ENCODE data around the gene GCK. TPM values are rescaled to one million over a fixed set of nuclear protein-coding genes. Genes with fewer than 3 reads are reported as not detected.
A peak's percentile ranks its signal among the peaks of the same experiment; 100 is the strongest.
"Not testable (repeated sequence)": the region's sequence is repeated elsewhere in the genome, so short reads cannot be mapped to it uniquely, and the experiment has no call there.

The GCK gene
- total and polyA plus RNA-seq, 2 donors, result 0.24 to 0.30 TPM

- no peak overlapping the region for H3K4me3 ChIP-seq (ENCODE audit: low read length in 2 of 2)
- H3K9me3 ChIP-seq (ENCODE audit: control insufficient read depth in 2 of 2, insufficient read depth in 1 of 2, low read length in 1 of 2), result no peaks in the 10 kb centered on the region
- WGBS, result 98% methylated on average over 7 of the region's 7 CpGs
- H3K27me3 ChIP-seq (ENCODE audit: control insufficient read depth in 2 of 2, insufficient read depth in 1 of 2, low read length in 1 of 2), result no peaks in the 10 kb centered on the region
- DNase-seq (ENCODE audit: low read depth in 6 of 9, low spot score in 9 of 9), result no peak
- H3K36me3 ChIP-seq (ENCODE audit: control insufficient read depth in 2 of 2, insufficient read depth in 2 of 2, low read length in 1 of 2), result peaks cover 58 to 59% of the 10 kb centered on the region in 2 donors
- H3K27ac ChIP-seq (ENCODE audit: low read depth in 1 of 2, low read length in 1 of 2), result no peak overlapping the region
- peaks cover 0 to 21% of the 10 kb centered on the region in 2 donors for H3K4me1 ChIP-seq (ENCODE audit: control insufficient read depth in 2 of 2, insufficient read depth in 2 of 2, low read length in 2 of 2)
Observed at GRCh38 chr7:44212581-44213184, 23.4 kb upstream of the GCK start.

GRCh38 chr7:44212018-44212417 is 22.8 kb upstream of the GCK start:
- H3K27me3 ChIP-seq (ENCODE audit: control insufficient read depth in 2 of 2, insufficient read depth in 1 of 2, low read length in 1 of 2), result no peaks in the 10 kb centered on the region
- H3K27ac ChIP-seq (ENCODE audit: low read depth in 1 of 2, low read length in 1 of 2), result no peak overlapping the region
- H3K9me3 ChIP-seq (ENCODE audit: control insufficient read depth in 2 of 2, insufficient read depth in 1 of 2, low read length in 1 of 2), result no peaks in the 10 kb centered on the region
- H3K36me3 ChIP-seq (ENCODE audit: control insufficient read depth in 2 of 2, insufficient read depth in 2 of 2, low read length in 1 of 2), result peaks cover 65 to 66% of the 10 kb centered on the region in 2 donors
- no peak overlapping the region for H3K4me3 ChIP-seq (ENCODE audit: low read length in 2 of 2)
- WGBS, result 96% methylated on average over 6 of the region's 6 CpGs
- H3K4me1 ChIP-seq (ENCODE audit: control insufficient read depth in 2 of 2, insufficient read depth in 2 of 2, low read length in 2 of 2), result peaks cover 0 to 20% of the 10 kb centered on the region in 2 donors
- no peak for DNase-seq (ENCODE audit: low read depth in 6 of 9, low spot score in 9 of 9)

DNA sequence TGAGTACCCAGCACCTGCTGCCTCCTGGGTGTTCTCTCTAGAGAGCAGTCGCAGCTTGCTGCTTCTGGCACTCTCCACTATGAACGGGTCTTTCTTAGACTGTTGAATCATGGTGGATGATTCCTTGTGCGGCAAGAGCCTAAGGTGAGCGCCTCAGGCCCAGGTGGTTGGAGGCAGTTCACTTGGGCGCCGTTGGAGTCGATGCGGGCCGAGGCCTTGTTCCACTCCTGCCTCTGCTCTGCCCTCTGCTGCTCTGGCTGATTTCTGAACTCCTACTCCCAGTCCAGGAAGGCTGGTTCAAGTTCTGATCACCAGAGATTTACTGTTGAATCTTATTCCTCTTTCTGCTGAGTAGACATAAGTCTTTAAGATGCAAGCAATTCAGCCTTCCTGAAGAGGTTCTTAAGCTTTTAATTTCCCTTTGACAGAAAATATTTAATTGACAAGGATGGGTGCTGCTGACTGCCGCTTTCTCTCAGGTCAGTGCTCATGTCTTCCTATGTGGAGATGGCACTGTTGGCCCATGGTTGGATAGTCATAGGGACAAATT is 22.0 kb upstream of the GCK start:
- no peaks in the 10 kb centered on the region for H3K27me3 ChIP-seq (ENCODE audit: control insufficient read depth in 2 of 2, insufficient read depth in 1 of 2, low read length in 1 of 2)
- H3K27ac ChIP-seq (ENCODE audit: low read depth in 1 of 2, low read length in 1 of 2), result no peak overlapping the region
- WGBS, result 96% methylated on average over 10 of the region's 10 CpGs
- H3K4me1 ChIP-seq (ENCODE audit: control insufficient read depth in 2 of 2, insufficient read depth in 2 of 2, low read length in 2 of 2), result peaks cover 0 to 13% of the 10 kb centered on the region in 2 donors
- H3K36me3 ChIP-seq (ENCODE audit: control insufficient read depth in 2 of 2, insufficient read depth in 2 of 2, low read length in 1 of 2), result peaks cover 72 to 73% of the 10 kb centered on the region in 2 donors
- no peaks in the 10 kb centered on the region for H3K9me3 ChIP-seq (ENCODE audit: control insufficient read depth in 2 of 2, insufficient read depth in 1 of 2, low read length in 1 of 2)
- no peak for DNase-seq (ENCODE audit: low read depth in 6 of 9, low spot score in 9 of 9)
- no peak overlapping the region for H3K4me3 ChIP-seq (ENCODE audit: low read length in 2 of 2)

- Histone ChIP-seq H3K36me3 (ENCODE audit: control insufficient read depth in 2 of 2, insufficient read depth in 2 of 2, low read length in 1 of 2) (peaks cover 82 to 83% of the 10 kb centered on the region in 2 donors), H3K4me3 (ENCODE audit: low read length in 2 of 2) (no peak overlapping the region), H3K27me3 (ENCODE audit: control insufficient read depth in 2 of 2, insufficient read depth in 1 of 2, low read length in 1 of 2) (no peaks in the 10 kb centered on the region), H3K27ac (ENCODE audit: low read depth in 1 of 2, low read length in 1 of 2) (no peak overlapping the region), H3K9me3 (ENCODE audit: control insufficient read depth in 2 of 2, insufficient read depth in 1 of 2, low read length in 1 of 2) (no peaks in the 10 kb centered on the region), H3K4me1 (ENCODE audit: control insufficient read depth in 2 of 2, insufficient read depth in 2 of 2, low read length in 2 of 2) (peaks cover 0 to 4% of the 10 kb centered on the region in 2 donors)
- 98% methylated on average over 5 of the region's 5 CpGs for WGBS
- DNase-seq (ENCODE audit: low read depth in 6 of 9, low spot score in 9 of 9), result no peak
Observed at GRCh38 chr7:44210107-44210506, 20.9 kb upstream of the GCK start.

- 98% methylated on average over 7 of the region's 7 CpGs for WGBS
- H3K27me3 ChIP-seq (ENCODE audit: control insufficient read depth in 2 of 2, insufficient read depth in 1 of 2, low read length in 1 of 2), result no peaks in the 10 kb centered on the region
- no peak for DNase-seq (ENCODE audit: low read depth in 6 of 9, low spot score in 9 of 9)
Observed at GRCh38 chr7:44208085-44208484, 18.8 kb upstream of the GCK start.

DNA sequence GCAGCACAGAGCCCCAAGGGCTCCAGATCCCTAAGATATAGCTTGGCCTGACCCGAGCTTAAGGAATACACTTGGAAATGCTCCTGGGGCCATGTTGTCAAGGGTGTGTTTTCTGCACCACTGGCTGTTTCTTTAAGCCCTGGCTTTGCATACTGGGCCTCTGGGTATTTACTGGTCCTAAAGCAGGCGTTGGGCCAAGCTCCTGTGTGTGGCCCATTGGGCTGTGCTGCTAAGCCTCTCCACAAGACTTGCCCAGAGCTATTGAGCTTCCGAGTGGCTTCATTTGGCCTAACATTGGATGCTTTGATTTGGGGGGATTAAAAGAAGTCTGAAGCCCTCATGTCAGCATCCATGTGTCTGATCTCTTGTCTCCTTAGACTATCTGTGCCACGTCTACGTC is 16.8 kb upstream of the GCK start:
- Histone ChIP-seq H3K4me3 (ENCODE audit: low read length in 2 of 2) (no peak overlapping the region), H3K27me3 (ENCODE audit: control insufficient read depth in 2 of 2, insufficient read depth in 1 of 2, low read length in 1 of 2) (no peaks in the 10 kb centered on the region), H3K4me1 (ENCODE audit: control insufficient read depth in 2 of 2, insufficient read depth in 2 of 2, low read length in 2 of 2) (peaks cover 9 to 10% of the 10 kb centered on the region in 2 donors), H3K9me3 (ENCODE audit: control insufficient read depth in 2 of 2, insufficient read depth in 1 of 2, low read length in 1 of 2) (no peaks in the 10 kb centered on the region), H3K27ac (ENCODE audit: low read depth in 1 of 2, low read length in 1 of 2) (no peak overlapping the region), H3K36me3 (ENCODE audit: control insufficient read depth in 2 of 2, insufficient read depth in 2 of 2, low read length in 1 of 2) (peaks cover 60 to 70% of the 10 kb centered on the region in 2 donors)
- WGBS, result 96% methylated on average over 5 of the region's 5 CpGs
- no peak for DNase-seq (ENCODE audit: low read depth in 6 of 9, low spot score in 9 of 9)

More at GRCh38 chr7:44208085-44208484, 18.8 kb upstream of the GCK start:
- no peak overlapping the region for H3K4me3 ChIP-seq (ENCODE audit: low read length in 2 of 2)
- peaks cover 80 to 91% of the 10 kb centered on the region in 2 donors for H3K36me3 ChIP-seq (ENCODE audit: control insufficient read depth in 2 of 2, insufficient read depth in 2 of 2, low read length in 1 of 2)
- no peaks in the 10 kb centered on the region for H3K9me3 ChIP-seq (ENCODE audit: control insufficient read depth in 2 of 2, insufficient read depth in 1 of 2, low read length in 1 of 2)
- no peaks in the 10 kb centered on the region for H3K4me1 ChIP-seq (ENCODE audit: control insufficient read depth in 2 of 2, insufficient read depth in 2 of 2, low read length in 2 of 2)
- no peak overlapping the region for H3K27ac ChIP-seq (ENCODE audit: low read depth in 1 of 2, low read length in 1 of 2)

DNA sequence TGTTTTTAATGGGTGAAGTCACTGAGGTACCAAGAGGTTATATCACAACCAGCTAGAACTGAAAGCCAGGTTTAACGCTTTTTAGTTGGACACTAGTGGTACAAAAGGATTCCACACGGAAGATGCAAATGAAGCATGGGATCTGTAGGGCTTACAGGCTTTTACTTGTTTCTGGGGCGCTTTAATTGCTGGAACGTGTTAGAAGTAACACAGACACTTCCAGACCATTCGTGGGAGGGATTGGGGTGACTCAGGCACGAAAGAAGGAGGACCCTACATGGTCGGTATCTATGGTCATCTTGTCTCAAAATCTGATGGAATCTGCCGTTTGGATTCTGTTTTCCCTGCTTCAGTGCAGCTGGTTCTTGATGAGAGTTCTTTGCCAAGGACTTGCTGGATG is 12.6 kb upstream of the GCK start:
- Histone ChIP-seq H3K4me3 (ENCODE audit: low read length in 2 of 2) (peak overlapping the region; percentile 61 to 88), H3K4me1 (ENCODE audit: control insufficient read depth in 2 of 2, insufficient read depth in 2 of 2, low read length in 2 of 2) (peaks cover 9 to 10% of the 10 kb centered on the region in 2 donors), H3K36me3 (ENCODE audit: control insufficient read depth in 2 of 2, insufficient read depth in 2 of 2, low read length in 1 of 2) (peaks cover 21 to 28% of the 10 kb centered on the region in 2 donors), H3K9me3 (ENCODE audit: control insufficient read depth in 2 of 2, insufficient read depth in 1 of 2, low read length in 1 of 2) (no peaks in the 10 kb centered on the region), H3K27me3 (ENCODE audit: control insufficient read depth in 2 of 2, insufficient read depth in 1 of 2, low read length in 1 of 2) (peaks cover 0 to 3% of the 10 kb centered on the region in 2 donors), H3K27ac (ENCODE audit: low read depth in 1 of 2, low read length in 1 of 2) (no peak overlapping the region)
- DNase-seq (ENCODE audit: low read depth in 6 of 9, low spot score in 9 of 9), result no peak
- 76% methylated on average over 8 of the region's 8 CpGs for WGBS

GRCh38 chr7:44200699-44201461 is 11.6 kb upstream of the GCK start, which contains the start of gene YKT6:
TSS of gene YKT6 (plus strand) at chr7:44200978. CDS start at chr7:44201136, 158 bp downstream.
- Histone ChIP-seq H3K27ac (ENCODE audit: low read depth in 1 of 2, low read length in 1 of 2) (peak within 1 kb of the TSS in 1 of 2 donors; percentile 3), H3K36me3 (ENCODE audit: control insufficient read depth in 2 of 2, insufficient read depth in 2 of 2, low read length in 1 of 2) (peaks cover 12 to 19% of the 10 kb centered on the region in 2 donors), H3K4me1 (ENCODE audit: control insufficient read depth in 2 of 2, insufficient read depth in 2 of 2, low read length in 2 of 2) (peaks cover 9 to 14% of the 10 kb centered on the region in 2 donors), H3K4me3 (ENCODE audit: low read length in 2 of 2) (peak within 1 kb of the TSS; percentile 61 to 88), H3K27me3 (ENCODE audit: control insufficient read depth in 2 of 2, insufficient read depth in 1 of 2, low read length in 1 of 2) (peaks cover 0 to 3% of the 10 kb centered on the region in 2 donors), H3K9me3 (ENCODE audit: control insufficient read depth in 2 of 2, insufficient read depth in 1 of 2, low read length in 1 of 2) (no peaks in the 10 kb centered on the region)
- DNase-seq (ENCODE audit: low read depth in 6 of 9, low spot score in 9 of 9), result peak; percentile 88 to 98 (median 94)
- WGBS, result under 1% methylated on average over 58 of the region's 58 CpGs

- H3K27me3 ChIP-seq (ENCODE audit: control insufficient read depth in 2 of 2, insufficient read depth in 1 of 2, low read length in 1 of 2); H3K9me3 ChIP-seq (ENCODE audit: control insufficient read depth in 2 of 2, insufficient read depth in 1 of 2, low read length in 1 of 2); DNase-seq (ENCODE audit: low read depth in 6 of 9, low spot score in 9 of 9); H3K4me3 ChIP-seq (ENCODE audit: low read length in 2 of 2); H3K27ac ChIP-seq (ENCODE audit: low read depth in 1 of 2, low read length in 1 of 2): not testable (repeated sequence)
- Histone ChIP-seq H3K4me1 (ENCODE audit: control insufficient read depth in 2 of 2, insufficient read depth in 2 of 2, low read length in 2 of 2) (peaks cover 9 to 16% of the 10 kb centered on the region in 2 donors), H3K36me3 (ENCODE audit: control insufficient read depth in 2 of 2, insufficient read depth in 2 of 2, low read length in 1 of 2) (peaks cover 5 to 12% of the 10 kb centered on the region in 2 donors)
- WGBS, result no CpG with 5 or more reads among the region's 3 CpGs
Observed at GRCh38 chr7:44200163-44200562, 10.9 kb upstream of the GCK start.
